ENCODE measurements around the gene CD55.

CD55 gene

DNA sequence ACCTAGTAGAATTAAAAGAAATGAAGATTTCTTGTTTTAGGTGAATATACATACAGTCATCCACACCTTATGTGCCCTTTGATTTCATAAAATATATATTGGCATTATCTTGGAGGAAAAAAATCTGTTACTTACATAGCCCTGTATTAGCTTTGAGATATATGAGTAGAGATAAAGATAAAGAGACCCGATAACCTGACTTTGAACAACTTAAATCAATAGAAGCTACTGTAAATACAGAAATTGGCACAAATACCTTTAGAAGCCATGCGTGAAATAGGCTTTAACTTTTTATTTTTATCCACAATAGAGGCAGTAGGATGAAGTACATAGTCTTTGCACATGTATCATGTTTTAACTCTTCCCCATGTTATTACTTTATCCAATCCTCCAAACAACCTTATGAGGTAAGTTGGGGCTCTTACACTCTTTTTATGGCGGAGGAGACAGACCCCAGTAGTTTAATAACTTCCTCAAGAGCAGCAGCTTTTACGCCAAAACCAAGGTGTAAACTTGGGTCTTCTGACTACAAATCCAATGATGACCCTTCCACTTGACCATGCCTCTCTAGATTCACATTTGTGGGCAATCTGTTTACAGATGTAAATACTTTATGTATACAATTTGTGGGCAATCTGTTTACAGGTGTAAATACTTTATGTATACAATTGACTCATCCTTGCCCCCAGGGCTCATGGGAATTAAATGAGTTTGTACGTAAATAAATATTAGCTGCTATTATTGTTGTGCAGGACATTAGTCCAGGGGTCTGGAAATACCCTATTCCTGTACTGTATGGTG, 2.1 kb downstream of the CD55 start:
- Histone ChIP-seq H2AFZ (ENCODE audit: low read length) (no peak overlapping the region), H3K9me3 (ENCODE audit: insufficient read depth, low read depth, low read length) (no peaks in the 10 kb centered on the region), H3K36me3 (ENCODE audit: insufficient read depth, low read length) (peaks cover 9% of the 10 kb centered on the region; the same call in 1 of the 2 replicates), H3K27me3 (ENCODE audit: insufficient read depth, low read length, poor library complexity, severe bottlenecking) (no peaks in the 10 kb centered on the region), H3K9me2 (replicated peaks; ENCODE audit: low read depth, low read length) (no peaks in the 10 kb centered on the region), H3K4me3 (ENCODE audit: low read length, poor library complexity, severe bottlenecking) (peak overlapping the region; percentile 55), H3K9ac (ENCODE audit: low read depth, low read length, poor library complexity, severe bottlenecking) (peak overlapping the region; percentile 13), H3F3A (ENCODE audit: low read depth) (no peaks in the 10 kb centered on the region), H3K4me1 (ENCODE audit: insufficient read depth, low read length, poor library complexity, severe bottlenecking) (peaks cover 25% of the 10 kb centered on the region), H4K20me1 (ENCODE audit: insufficient read depth, low read length, poor library complexity, severe bottlenecking) (peaks cover 5% of the 10 kb centered on the region), H3K4me2 (ENCODE audit: low read depth, low read length, poor library complexity, severe bottlenecking) (peak overlapping the region; percentile 56), H3K79me2 (ENCODE audit: insufficient read depth, low read length) (peaks cover 19% of the 10 kb centered on the region)
- no peak for TF ChIP-seq EZH2phosphoT487 (IDR thresholded peaks at IDR 0.05; ENCODE audit: borderline replicate concordance)
- TF ChIP-seq, protein P1, sequence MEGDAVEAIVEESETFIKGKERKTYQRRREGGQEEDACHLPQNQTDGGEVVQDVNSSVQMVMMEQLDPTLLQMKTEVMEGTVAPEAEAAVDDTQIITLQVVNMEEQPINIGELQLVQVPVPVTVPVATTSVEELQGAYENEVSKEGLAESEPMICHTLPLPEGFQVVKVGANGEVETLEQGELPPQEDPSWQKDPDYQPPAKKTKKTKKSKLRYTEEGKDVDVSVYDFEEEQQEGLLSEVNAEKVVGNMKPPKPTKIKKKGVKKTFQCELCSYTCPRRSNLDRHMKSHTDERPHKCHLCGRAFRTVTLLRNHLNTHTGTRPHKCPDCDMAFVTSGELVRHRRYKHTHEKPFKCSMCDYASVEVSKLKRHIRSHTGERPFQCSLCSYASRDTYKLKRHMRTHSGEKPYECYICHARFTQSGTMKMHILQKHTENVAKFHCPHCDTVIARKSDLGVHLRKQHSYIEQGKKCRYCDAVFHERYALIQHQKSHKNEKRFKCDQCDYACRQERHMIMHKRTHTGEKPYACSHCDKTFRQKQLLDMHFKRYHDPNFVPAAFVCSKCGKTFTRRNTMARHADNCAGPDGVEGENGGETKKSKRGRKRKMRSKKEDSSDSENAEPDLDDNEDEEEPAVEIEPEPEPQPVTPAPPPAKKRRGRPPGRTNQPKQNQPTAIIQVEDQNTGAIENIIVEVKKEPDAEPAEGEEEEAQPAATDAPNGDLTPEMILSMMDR (conservative IDR thresholded peaks at IDR 0.05; ENCODE audit: low read length), result no peak

DNA sequence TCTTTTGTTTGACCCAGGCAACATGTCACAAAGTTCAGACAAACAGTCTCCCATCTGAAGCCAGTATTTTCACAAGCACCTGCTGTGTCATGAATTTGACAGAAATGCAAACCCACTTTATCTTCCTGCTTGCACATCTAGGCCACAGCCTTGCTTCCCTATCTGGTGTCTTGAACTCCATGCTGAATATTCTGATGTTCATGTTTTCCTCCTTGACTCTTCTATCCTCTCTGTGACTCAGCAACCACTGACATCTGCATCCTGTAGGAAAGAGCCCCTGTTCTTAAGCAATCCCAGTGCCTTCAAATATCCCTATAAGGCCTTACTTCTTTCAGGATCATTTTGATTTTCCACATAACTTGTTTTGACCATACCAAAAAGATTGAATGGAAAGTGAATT, 6.5 kb downstream of the CD55 start:
- Histone ChIP-seq H3K9me2 (replicated peaks; ENCODE audit: low read depth, low read length) (no peaks in the 10 kb centered on the region), H3K9me3 (ENCODE audit: insufficient read depth, low read depth, low read length) (no peaks in the 10 kb centered on the region), H3F3A (ENCODE audit: low read depth) (no peaks in the 10 kb centered on the region), H2AFZ (ENCODE audit: low read length) (no peak overlapping the region), H3K27me3 (ENCODE audit: insufficient read depth, low read length, poor library complexity, severe bottlenecking) (no peaks in the 10 kb centered on the region), H3K4me2 (ENCODE audit: low read depth, low read length, poor library complexity, severe bottlenecking) (no peak overlapping the region), H3K4me1 (ENCODE audit: insufficient read depth, low read length, poor library complexity, severe bottlenecking) (peaks cover 16% of the 10 kb centered on the region), H3K4me3 (ENCODE audit: low read length, poor library complexity, severe bottlenecking) (no peak overlapping the region), H3K79me2 (ENCODE audit: insufficient read depth, low read length) (peaks cover 9% of the 10 kb centered on the region; the same call in 1 of the 2 replicates), H4K20me1 (ENCODE audit: insufficient read depth, low read length, poor library complexity, severe bottlenecking) (peaks cover 5% of the 10 kb centered on the region), H3K36me3 (ENCODE audit: insufficient read depth, low read length) (peaks cover 9% of the 10 kb centered on the region; the same call in 1 of the 2 replicates), H3K9ac (ENCODE audit: low read depth, low read length, poor library complexity, severe bottlenecking) (no peak overlapping the region)
- TF ChIP-seq EZH2phosphoT487 (IDR thresholded peaks at IDR 0.05; ENCODE audit: borderline replicate concordance), result no peak
- TF ChIP-seq, protein P1 (conservative IDR thresholded peaks at IDR 0.05; ENCODE audit: low read length), result no peak

DNA sequence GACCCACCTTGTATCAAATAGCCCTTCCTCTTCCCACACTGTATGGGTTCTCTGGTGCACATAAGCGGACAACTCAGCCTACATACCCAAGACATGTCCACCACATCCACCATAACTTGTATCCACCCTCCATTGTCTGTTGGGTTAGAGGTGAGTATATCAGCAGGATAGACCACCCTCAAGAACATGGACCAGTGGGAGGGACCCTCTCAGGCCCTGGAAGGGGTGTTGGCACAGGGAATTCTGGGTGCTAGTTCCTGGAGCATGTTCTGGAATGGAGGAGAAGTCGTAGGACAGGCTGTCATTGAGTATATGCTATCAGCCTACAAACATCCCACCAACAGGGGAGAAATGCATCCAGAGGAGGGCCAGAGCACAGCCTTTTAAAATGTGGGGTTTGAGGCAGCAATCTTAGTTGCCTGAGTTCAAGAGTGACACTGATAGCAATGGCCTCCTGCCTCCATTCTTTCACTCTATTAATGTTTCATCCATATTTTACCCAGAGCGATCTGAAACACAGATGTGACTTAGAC, 7.5 kb downstream of the CD55 start:
- Histone ChIP-seq H3K27me3 (ENCODE audit: insufficient read depth, low read length, poor library complexity, severe bottlenecking) (no peaks in the 10 kb centered on the region), H3K4me2 (ENCODE audit: low read depth, low read length, poor library complexity, severe bottlenecking) (no peak overlapping the region), H4K20me1 (ENCODE audit: insufficient read depth, low read length, poor library complexity, severe bottlenecking) (no peaks in the 10 kb centered on the region), H3K4me3 (ENCODE audit: low read length, poor library complexity, severe bottlenecking) (no peak overlapping the region), H3K9me2 (replicated peaks; ENCODE audit: low read depth, low read length) (no peaks in the 10 kb centered on the region), H3F3A (ENCODE audit: low read depth) (no peaks in the 10 kb centered on the region), H3K79me2 (ENCODE audit: insufficient read depth, low read length) (peaks cover 2% of the 10 kb centered on the region; the same call in 1 of the 2 replicates), H3K9ac (ENCODE audit: low read depth, low read length, poor library complexity, severe bottlenecking) (no peak overlapping the region), H2AFZ (ENCODE audit: low read length) (no peak overlapping the region), H3K4me1 (ENCODE audit: insufficient read depth, low read length, poor library complexity, severe bottlenecking) (peaks cover 7% of the 10 kb centered on the region), H3K9me3 (ENCODE audit: insufficient read depth, low read depth, low read length) (no peaks in the 10 kb centered on the region), H3K36me3 (ENCODE audit: insufficient read depth, low read length) (peaks cover 9% of the 10 kb centered on the region; the same call in 1 of the 2 replicates)
- TF ChIP-seq, protein P1 (conservative IDR thresholded peaks at IDR 0.05; ENCODE audit: low read length), result no peak
- no peak for TF ChIP-seq EZH2phosphoT487 (IDR thresholded peaks at IDR 0.05; ENCODE audit: borderline replicate concordance)

Data from Loucy (cell line).